Measurements from ENCODE around the gene TENT5C. TPM values are rescaled to one million over a fixed set of nuclear protein-coding genes. Genes with fewer than 3 reads are reported as not detected.

Gene TENT5C
- polyA plus RNA-seq, 2 donors: 0.20 to 0.29 TPM

- no peaks in the 10 kb centered on the region for H3K36me3 ChIP-seq (ENCODE audit: control insufficient read depth in 2 of 2, insufficient read depth in 2 of 2, low read length in 1 of 2)
- 85 to 89% methylated on average over 7 of the region's 7 CpGs for WGBS, 2 donors
- H3K27me3 ChIP-seq (ENCODE audit: control insufficient read depth in 1 of 2, insufficient read depth in 2 of 2, low read length in 2 of 2): no peaks in the 10 kb centered on the region
- H3K27ac ChIP-seq (ENCODE audit: low read depth in 2 of 2, low read length in 1 of 2): no peak overlapping the region
- peaks cover 2 to 5% of the 10 kb centered on the region in 2 donors for H3K4me1 ChIP-seq (ENCODE audit: control insufficient read depth in 2 of 2, insufficient read depth in 2 of 2, low read length in 1 of 2)
- H3K4me3 ChIP-seq (ENCODE audit: low read depth in 1 of 2, low read length in 2 of 2): no peak overlapping the region
- H3K9me3 ChIP-seq (ENCODE audit: control insufficient read depth in 2 of 2, insufficient read depth in 1 of 2, low read depth in 1 of 2, low read length in 1 of 2): no peaks in the 10 kb centered on the region
Observed at GRCh38 chr1:117663156-117663902, 57.5 kb downstream of the TENT5C start.

GRCh38 chr1:117664314-117664713 lies 58.5 kb downstream of the TENT5C start:
- no peak overlapping the region for H3K27ac ChIP-seq (ENCODE audit: low read depth in 2 of 2, low read length in 1 of 2)
- no peaks in the 10 kb centered on the region for H3K9me3 ChIP-seq (ENCODE audit: control insufficient read depth in 2 of 2, insufficient read depth in 1 of 2, low read depth in 1 of 2, low read length in 1 of 2)
- 77 to 84% methylated on average over 6 of the region's 6 CpGs for WGBS, 2 donors
- no peak overlapping the region for H3K4me3 ChIP-seq (ENCODE audit: low read depth in 1 of 2, low read length in 2 of 2)
- H3K27me3 ChIP-seq (ENCODE audit: control insufficient read depth in 1 of 2, insufficient read depth in 2 of 2, low read length in 2 of 2): no peaks in the 10 kb centered on the region
- H3K36me3 ChIP-seq (ENCODE audit: control insufficient read depth in 2 of 2, insufficient read depth in 2 of 2, low read length in 1 of 2): no peaks in the 10 kb centered on the region
- peaks cover 0 to 4% of the 10 kb centered on the region in 2 donors for H3K4me1 ChIP-seq (ENCODE audit: control insufficient read depth in 2 of 2, insufficient read depth in 2 of 2, low read length in 1 of 2)

- no peaks in the 10 kb centered on the region for H3K36me3 ChIP-seq (ENCODE audit: control insufficient read depth in 2 of 2, insufficient read depth in 2 of 2, low read length in 1 of 2)
- H3K27ac ChIP-seq (ENCODE audit: low read depth in 2 of 2, low read length in 1 of 2): no peak overlapping the region
- no peaks in the 10 kb centered on the region for H3K27me3 ChIP-seq (ENCODE audit: control insufficient read depth in 1 of 2, insufficient read depth in 2 of 2, low read length in 2 of 2)
- H3K4me1 ChIP-seq (ENCODE audit: control insufficient read depth in 2 of 2, insufficient read depth in 2 of 2, low read length in 1 of 2): no peaks in the 10 kb centered on the region
- no peaks in the 10 kb centered on the region for H3K9me3 ChIP-seq (ENCODE audit: control insufficient read depth in 2 of 2, insufficient read depth in 1 of 2, low read depth in 1 of 2, low read length in 1 of 2)
- no peak overlapping the region for H3K4me3 ChIP-seq (ENCODE audit: low read depth in 1 of 2, low read length in 2 of 2)
- WGBS, 2 donors: 88% methylated on average over 5 of the region's 5 CpGs
Observed at GRCh38 chr1:117665556-117666270, 59.9 kb downstream of the TENT5C start.

- Histone ChIP-seq H3K27ac (ENCODE audit: low read depth in 2 of 2, low read length in 1 of 2) (no peak overlapping the region), H3K36me3 (ENCODE audit: control insufficient read depth in 2 of 2, insufficient read depth in 2 of 2, low read length in 1 of 2) (no peaks in the 10 kb centered on the region), H3K27me3 (ENCODE audit: control insufficient read depth in 1 of 2, insufficient read depth in 2 of 2, low read length in 2 of 2) (no peaks in the 10 kb centered on the region), H3K4me3 (ENCODE audit: low read depth in 1 of 2, low read length in 2 of 2) (no peak overlapping the region), H3K4me1 (ENCODE audit: control insufficient read depth in 2 of 2, insufficient read depth in 2 of 2, low read length in 1 of 2) (no peaks in the 10 kb centered on the region), H3K9me3 (ENCODE audit: control insufficient read depth in 2 of 2, insufficient read depth in 1 of 2, low read depth in 1 of 2, low read length in 1 of 2) (no peaks in the 10 kb centered on the region)
- WGBS, 2 donors: 79 to 84% methylated on average over 7 of the region's 7 CpGs
Observed at GRCh38 chr1:117669572-117669971, 63.7 kb downstream of the TENT5C start.

GRCh38 chr1:117670976-117671780 lies 65.3 kb downstream of the TENT5C start:
- Histone ChIP-seq H3K9me3 (ENCODE audit: control insufficient read depth in 2 of 2, insufficient read depth in 1 of 2, low read depth in 1 of 2, low read length in 1 of 2) (no peaks in the 10 kb centered on the region), H3K27me3 (ENCODE audit: control insufficient read depth in 1 of 2, insufficient read depth in 2 of 2, low read length in 2 of 2) (no peaks in the 10 kb centered on the region), H3K27ac (ENCODE audit: low read depth in 2 of 2, low read length in 1 of 2) (no peak overlapping the region), H3K36me3 (ENCODE audit: control insufficient read depth in 2 of 2, insufficient read depth in 2 of 2, low read length in 1 of 2) (no peaks in the 10 kb centered on the region), H3K4me1 (ENCODE audit: control insufficient read depth in 2 of 2, insufficient read depth in 2 of 2, low read length in 1 of 2) (no peaks in the 10 kb centered on the region), H3K4me3 (ENCODE audit: low read depth in 1 of 2, low read length in 2 of 2) (no peak overlapping the region)
- 84 to 92% methylated on average over 15 of the region's 15 CpGs for WGBS, 2 donors

- H3K4me1 ChIP-seq (ENCODE audit: control insufficient read depth in 2 of 2, insufficient read depth in 2 of 2, low read length in 1 of 2): no peaks in the 10 kb centered on the region
- no peak overlapping the region for H3K27ac ChIP-seq (ENCODE audit: low read depth in 2 of 2, low read length in 1 of 2)
- H3K4me3 ChIP-seq (ENCODE audit: low read depth in 1 of 2, low read length in 2 of 2): no peak overlapping the region
- WGBS, 2 donors: 70 to 72% methylated on average over 6 of the region's 6 CpGs
- no peaks in the 10 kb centered on the region for H3K36me3 ChIP-seq (ENCODE audit: control insufficient read depth in 2 of 2, insufficient read depth in 2 of 2, low read length in 1 of 2)
- no peaks in the 10 kb centered on the region for H3K27me3 ChIP-seq (ENCODE audit: control insufficient read depth in 1 of 2, insufficient read depth in 2 of 2, low read length in 2 of 2)
- H3K9me3 ChIP-seq (ENCODE audit: control insufficient read depth in 2 of 2, insufficient read depth in 1 of 2, low read depth in 1 of 2, low read length in 1 of 2): no peaks in the 10 kb centered on the region
Observed at GRCh38 chr1:117671781-117672501, 66.1 kb downstream of the TENT5C start.

GRCh38 chr1:117672756-117673155 lies 66.9 kb downstream of the TENT5C start:
- 91 to 95% methylated on average over 12 of the region's 12 CpGs for WGBS, 2 donors
- H3K4me3 ChIP-seq (ENCODE audit: low read depth in 1 of 2, low read length in 2 of 2): no peak overlapping the region
- no peaks in the 10 kb centered on the region for H3K27me3 ChIP-seq (ENCODE audit: control insufficient read depth in 1 of 2, insufficient read depth in 2 of 2, low read length in 2 of 2)
- H3K27ac ChIP-seq (ENCODE audit: low read depth in 2 of 2, low read length in 1 of 2): no peak overlapping the region
- no peaks in the 10 kb centered on the region for H3K36me3 ChIP-seq (ENCODE audit: control insufficient read depth in 2 of 2, insufficient read depth in 2 of 2, low read length in 1 of 2)
- no peaks in the 10 kb centered on the region for H3K4me1 ChIP-seq (ENCODE audit: control insufficient read depth in 2 of 2, insufficient read depth in 2 of 2, low read length in 1 of 2)
- no peaks in the 10 kb centered on the region for H3K9me3 ChIP-seq (ENCODE audit: control insufficient read depth in 2 of 2, insufficient read depth in 1 of 2, low read depth in 1 of 2, low read length in 1 of 2)

- Histone ChIP-seq H3K4me1 (ENCODE audit: control insufficient read depth in 2 of 2, insufficient read depth in 2 of 2, low read length in 1 of 2) (no peaks in the 10 kb centered on the region), H3K27ac (ENCODE audit: low read depth in 2 of 2, low read length in 1 of 2) (no peak overlapping the region), H3K36me3 (ENCODE audit: control insufficient read depth in 2 of 2, insufficient read depth in 2 of 2, low read length in 1 of 2) (no peaks in the 10 kb centered on the region), H3K27me3 (ENCODE audit: control insufficient read depth in 1 of 2, insufficient read depth in 2 of 2, low read length in 2 of 2) (no peaks in the 10 kb centered on the region), H3K9me3 (ENCODE audit: control insufficient read depth in 2 of 2, insufficient read depth in 1 of 2, low read depth in 1 of 2, low read length in 1 of 2) (no peaks in the 10 kb centered on the region), H3K4me3 (ENCODE audit: low read depth in 1 of 2, low read length in 2 of 2) (no peak overlapping the region)
- WGBS, 2 donors: 44 to 61% methylated on average over 2 of the region's 2 CpGs
Observed at GRCh38 chr1:117673405-117673804, 67.6 kb downstream of the TENT5C start.
